OCI-LY7 (cell line): ENCODE data around the gene DUSP18.

Experiments
- CTCF ChIP-seq: fragments of 200-600 bp; sonication (generic); conservative IDR thresholded peaks from 2 replicates; pipeline ENCODE4 v1.5.1; 2014; ENCODE audit warnings: mild to moderate bottlenecking, antibody characterized with exemption, low read length, moderate library complexity, mixed read lengths
- EZH2phosphoT487 ChIP-seq: fragments of 200-600 bp; sonication (generic); IDR thresholded peaks from 2 replicates; pipeline ENCODE4 v1.6.1; 2018; ENCODE audit warnings: low read depth, borderline replicate concordance, mild to moderate bottlenecking, mixed run types, antibody characterized with exemption, low read length, moderate library complexity, mixed read lengths

GRCh38 chr22:30654361-30654760, 13.3 kb downstream of the DUSP18 start:
- no peak for TF ChIP-seq CTCF
- no peak for TF ChIP-seq EZH2phosphoT487
